Ascending aorta (tissue), 2 donors: ENCODE results near the gene JAG1. TPM values are rescaled to one million over a fixed set of nuclear protein-coding genes. Genes with fewer than 3 reads are reported as not detected.
A peak's percentile ranks its signal among the peaks of the same experiment; 100 is the strongest.

Experiments
- DNase-seq, 2 donors: peaks; one replicate each; pipeline ENCODE4 v3.0.0-alpha.2; 2019; ENCODE audit warnings: low spot score in 2 of 2
- H3K27ac ChIP-seq, 2 donors: fragments of 200-600 bp; sonication (generic); one replicate each; pipeline ENCODE4 v1.5.1; 2016 to 2017; ENCODE audit warnings: mild to moderate bottlenecking in 1 of 2
- H3K27me3 ChIP-seq: fragments of 200-600 bp; sonication (generic); one replicate; pipeline ENCODE4 v1.5.1; 2017
- H3K36me3 ChIP-seq, 2 donors: fragments of 200-600 bp; sonication (generic); one replicate each; pipeline ENCODE4 v1.5.1; 2016
- H3K4me1 ChIP-seq, 2 donors: fragments of 200-600 bp; sonication (generic); one replicate each; pipeline ENCODE4 v1.5.1; 2016 to 2017; ENCODE audit warnings: mild to moderate bottlenecking in 1 of 2
- H3K4me3 ChIP-seq, 2 donors: fragments of 200-600 bp; sonication (generic); one replicate each; pipeline ENCODE4 v1.5.1; 2016 to 2017; ENCODE audit warnings: mild to moderate bottlenecking in 1 of 2
- H3K9me3 ChIP-seq, 2 donors: fragments of 200-600 bp; sonication (generic); one replicate each; pipeline ENCODE4 v1.5.1; 2016
- intact Hi-C: fragments of 100-400 bp; cut with DNase I; formaldehyde crosslinking; loops from one replicate; pipeline ENCODE4 v1.15.1; 2023
- total RNA-seq: library from RNA; depleted of rRNA; stranded (reverse); fragments of >200 nt; gene quantifications from one replicate; pipeline ENCODE4 v1.1.0, GENCODE V29; 2016
- TF ChIP-seq, protein P1 (sequence below), 3 experiments: fragments of 200-600 bp in 2 of 3; fragments of 450-650 bp in 1 of 3; sonication (generic) in 2 of 3; IDR thresholded peaks; one replicate each; pipeline ENCODE4 v1.5.1; 2016 to 2019; ENCODE audit warnings: antibody characterized with exemption in 3 of 3, mild to moderate bottlenecking in 1 of 3, moderate library complexity in 1 of 3

The JAG1 gene
- total RNA-seq, 1 donor from 2014 or later = 101 TPM

DNA sequence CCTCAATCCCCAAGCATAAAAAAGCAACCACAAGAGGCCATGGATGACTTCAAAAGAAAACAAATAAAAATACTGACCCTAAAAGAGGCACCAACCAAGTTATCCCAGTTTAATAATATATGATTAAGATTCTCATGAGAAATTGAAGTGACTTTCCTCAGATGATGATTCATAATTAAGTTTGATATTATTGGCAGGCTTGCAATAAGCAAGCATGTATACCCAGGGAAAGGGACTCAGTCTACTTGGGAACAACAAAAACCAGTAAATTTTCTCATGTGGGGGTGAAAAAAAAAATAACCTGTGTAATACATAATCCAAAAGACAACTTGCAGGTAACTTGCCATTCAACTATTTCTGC is 19.6 kb downstream of the JAG1 start:
- no peak for DNase-seq
- peaks cover 31 to 97% of the 10 kb centered on the region in 2 donors for H3K4me1 ChIP-seq
- H3K9me3 ChIP-seq = no peaks in the 10 kb centered on the region
- peak overlapping the region in 1 of 2 donors; percentile 54 for H3K4me3 ChIP-seq
- intact Hi-C loops = loop anchor here (2.0 kb wide), 2 partner anchors 15 to 19 kb away; partner anchors contain the start of gene JAG1
- TF ChIP-seq, protein P1, sequence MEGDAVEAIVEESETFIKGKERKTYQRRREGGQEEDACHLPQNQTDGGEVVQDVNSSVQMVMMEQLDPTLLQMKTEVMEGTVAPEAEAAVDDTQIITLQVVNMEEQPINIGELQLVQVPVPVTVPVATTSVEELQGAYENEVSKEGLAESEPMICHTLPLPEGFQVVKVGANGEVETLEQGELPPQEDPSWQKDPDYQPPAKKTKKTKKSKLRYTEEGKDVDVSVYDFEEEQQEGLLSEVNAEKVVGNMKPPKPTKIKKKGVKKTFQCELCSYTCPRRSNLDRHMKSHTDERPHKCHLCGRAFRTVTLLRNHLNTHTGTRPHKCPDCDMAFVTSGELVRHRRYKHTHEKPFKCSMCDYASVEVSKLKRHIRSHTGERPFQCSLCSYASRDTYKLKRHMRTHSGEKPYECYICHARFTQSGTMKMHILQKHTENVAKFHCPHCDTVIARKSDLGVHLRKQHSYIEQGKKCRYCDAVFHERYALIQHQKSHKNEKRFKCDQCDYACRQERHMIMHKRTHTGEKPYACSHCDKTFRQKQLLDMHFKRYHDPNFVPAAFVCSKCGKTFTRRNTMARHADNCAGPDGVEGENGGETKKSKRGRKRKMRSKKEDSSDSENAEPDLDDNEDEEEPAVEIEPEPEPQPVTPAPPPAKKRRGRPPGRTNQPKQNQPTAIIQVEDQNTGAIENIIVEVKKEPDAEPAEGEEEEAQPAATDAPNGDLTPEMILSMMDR (IDR thresholded peaks at IDR 0.05) = no peak
- H3K36me3 ChIP-seq = peaks cover 14 to 78% of the 10 kb centered on the region in 2 donors
- no peaks in the 10 kb centered on the region for H3K27me3 ChIP-seq
- peak overlapping the region; percentile 93 to 100 for H3K27ac ChIP-seq

DNA sequence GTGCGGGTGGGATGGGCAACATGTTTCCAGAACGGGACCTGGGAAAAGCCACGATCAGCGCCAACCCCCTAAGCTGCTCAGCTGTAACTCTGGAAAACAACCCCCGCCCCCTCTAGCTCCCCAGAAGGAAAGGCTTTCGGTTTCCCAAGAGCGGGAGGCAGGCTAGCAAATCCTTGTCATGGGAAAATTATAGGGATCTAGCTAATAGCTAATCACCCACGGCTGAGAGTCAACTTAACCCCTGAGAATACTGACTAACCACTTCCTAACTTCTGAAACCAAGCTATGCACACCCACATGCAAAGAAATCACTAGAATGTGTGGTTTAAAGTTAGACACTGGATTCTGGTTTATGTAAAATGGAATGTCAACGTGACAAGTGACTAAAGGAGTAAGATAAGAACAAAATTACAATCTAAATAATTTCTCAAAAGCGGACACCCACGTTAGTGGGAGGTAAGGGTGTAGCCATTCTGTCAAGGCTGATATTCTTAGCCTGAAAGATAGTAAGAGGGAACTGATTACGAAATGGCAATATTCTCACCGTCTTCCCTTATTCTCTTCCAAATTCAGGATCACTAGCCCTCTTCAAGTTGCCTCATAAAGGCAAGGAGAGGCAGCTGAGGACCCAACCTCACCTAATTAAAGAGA is 20.1 kb downstream of the JAG1 start:
- intact Hi-C loops = loop anchor here (2.0 kb wide), 2 partner anchors 15 to 19 kb away; partner anchors contain the start of gene JAG1

DNA sequence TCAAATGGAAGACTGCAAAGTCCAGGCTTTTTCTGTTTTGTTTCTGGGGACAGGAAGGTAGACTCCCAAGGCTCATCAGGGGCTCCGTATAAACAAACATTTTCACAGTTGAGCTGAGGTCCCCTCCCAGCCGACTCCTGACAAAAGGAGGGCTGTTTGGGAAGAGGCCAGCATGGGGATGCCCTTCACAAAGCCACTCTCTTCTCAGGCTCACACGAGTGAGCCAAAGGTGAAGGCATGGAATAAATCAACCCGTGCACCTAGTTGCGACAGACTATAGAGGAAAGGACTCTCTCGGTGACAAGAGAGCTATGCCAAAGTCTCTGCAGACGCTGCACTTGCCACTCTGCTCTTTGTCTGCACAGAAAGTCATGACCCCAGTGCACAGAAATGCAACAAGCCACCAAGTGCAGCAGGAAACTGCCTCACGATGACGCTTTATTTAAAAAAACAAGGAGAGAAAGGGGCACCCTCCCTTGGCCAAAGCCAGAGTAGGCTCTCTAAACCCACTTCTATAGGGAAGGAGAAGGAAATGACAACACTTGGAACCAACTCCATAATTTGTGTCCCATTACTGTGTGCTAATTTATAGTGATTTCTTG is 21.0 kb downstream of the JAG1 start:
- Histone ChIP-seq H3K4me1 (peaks cover 31 to 94% of the 10 kb centered on the region in 2 donors), H3K9me3 (no peaks in the 10 kb centered on the region), H3K4me3 (peak overlapping the region in 1 of 2 donors; percentile 54), H3K27ac (peak overlapping the region; percentile 93 to 100), H3K36me3 (peaks cover 21 to 85% of the 10 kb centered on the region in 2 donors), H3K27me3 (no peaks in the 10 kb centered on the region)
- DNase-seq = no peak
- intact Hi-C loops = no loop called here
- TF ChIP-seq, protein P1 (IDR thresholded peaks at IDR 0.05) = no peak

More for the DNA sequence above, 20.1 kb downstream of the JAG1 start:
- no peaks in the 10 kb centered on the region for H3K27me3 ChIP-seq
- DNase-seq = no peak
- peaks cover 31 to 96% of the 10 kb centered on the region in 2 donors for H3K4me1 ChIP-seq
- H3K9me3 ChIP-seq = no peaks in the 10 kb centered on the region
- H3K4me3 ChIP-seq = peak overlapping the region; percentile 0 to 54
- TF ChIP-seq, protein P1 (IDR thresholded peaks at IDR 0.05) = no peak
- H3K36me3 ChIP-seq = peaks cover 14 to 83% of the 10 kb centered on the region in 2 donors
- H3K27ac ChIP-seq = peak overlapping the region; percentile 93 to 100

DNA sequence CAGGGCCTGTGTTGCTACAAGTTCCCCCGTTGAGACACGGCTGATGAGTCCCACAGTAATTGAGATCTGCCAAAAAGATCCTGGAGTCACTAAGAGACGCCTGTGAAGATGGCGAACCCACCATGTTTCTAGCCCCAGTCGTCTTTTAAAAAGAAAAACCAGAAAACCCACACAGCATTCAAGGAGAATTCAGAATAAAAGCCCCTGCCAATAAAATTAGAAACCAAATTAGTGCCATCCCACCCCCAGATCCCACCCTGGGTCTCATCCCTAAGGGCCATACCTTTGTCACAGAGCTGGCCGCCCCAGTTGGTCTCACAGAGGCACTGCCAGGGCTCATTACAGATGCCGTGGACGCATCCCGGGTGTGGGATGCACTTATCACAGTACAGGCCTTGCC is 21.6 kb downstream of the JAG1 start:
- Histone ChIP-seq H3K4me1 (peaks cover 31 to 93% of the 10 kb centered on the region in 2 donors), H3K27ac (peak overlapping the region; percentile 93 to 100), H3K4me3 (peak overlapping the region in 1 of 2 donors; percentile 54), H3K9me3 (no peaks in the 10 kb centered on the region), H3K36me3 (peaks cover 27 to 85% of the 10 kb centered on the region in 2 donors), H3K27me3 (no peaks in the 10 kb centered on the region)
- intact Hi-C loops = no loop called here
- TF ChIP-seq, protein P1 (IDR thresholded peaks at IDR 0.05) = no peak
- DNase-seq = no peak

DNA sequence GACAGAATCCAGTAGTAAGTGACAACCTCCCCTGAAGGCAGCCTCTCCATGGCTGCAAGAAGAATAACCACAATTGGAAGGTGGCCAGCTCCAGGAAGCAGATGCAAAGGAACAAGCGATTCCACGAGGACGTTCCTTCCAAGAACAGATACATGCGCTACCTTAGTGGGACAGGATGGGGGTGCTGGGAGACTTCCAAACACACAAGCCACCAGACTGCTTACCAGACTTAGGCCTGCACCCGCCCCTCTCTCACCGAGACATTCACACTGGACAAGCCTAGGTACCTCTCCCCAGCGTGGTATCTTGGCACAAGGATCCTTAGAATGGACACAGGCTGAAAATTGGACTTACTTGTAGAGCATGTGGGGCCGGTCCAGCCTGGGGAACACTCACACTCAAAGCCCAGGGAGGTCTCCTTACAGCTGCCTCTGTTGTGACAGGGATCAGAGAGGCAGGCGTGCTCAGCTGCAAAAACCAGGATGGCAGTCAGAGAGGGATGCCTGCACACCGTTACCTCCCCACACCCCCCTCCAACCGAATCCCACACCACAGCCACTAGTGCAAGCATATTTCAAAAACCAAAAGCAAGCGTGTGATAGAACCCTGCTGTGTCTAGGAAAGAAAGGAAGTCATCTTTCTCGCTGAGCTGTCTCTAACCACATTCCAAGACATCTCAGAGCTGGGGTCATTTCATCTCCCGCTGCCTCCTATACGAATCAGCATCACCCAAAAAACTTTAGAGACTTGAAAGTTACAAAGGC is 22.4 kb downstream of the JAG1 start:
- no peaks in the 10 kb centered on the region for H3K27me3 ChIP-seq
- H3K36me3 ChIP-seq = peaks cover 35 to 86% of the 10 kb centered on the region in 2 donors
- peak overlapping the region; percentile 93 to 100 for H3K27ac ChIP-seq
- peaks cover 31 to 93% of the 10 kb centered on the region in 2 donors for H3K4me1 ChIP-seq
- H3K9me3 ChIP-seq = no peaks in the 10 kb centered on the region
- DNase-seq = no peak
- TF ChIP-seq, protein P1 (IDR thresholded peaks at IDR 0.05) = no peak
- peak overlapping the region in 1 of 2 donors; percentile 3 for H3K4me3 ChIP-seq
- intact Hi-C loops = loop anchor here (2.0 kb wide), 1 partner anchor 15 kb away; no protein-coding TSS in a partner anchor
